SW480 (cell line): ENCODE data around the gene DPYD.

Experiments used
- DNase-seq: peaks from one replicate; pipeline ENCODE4 v3.0.0-alpha.2; 2016; ENCODE audit warnings: low spot score

The DPYD gene

DNA sequence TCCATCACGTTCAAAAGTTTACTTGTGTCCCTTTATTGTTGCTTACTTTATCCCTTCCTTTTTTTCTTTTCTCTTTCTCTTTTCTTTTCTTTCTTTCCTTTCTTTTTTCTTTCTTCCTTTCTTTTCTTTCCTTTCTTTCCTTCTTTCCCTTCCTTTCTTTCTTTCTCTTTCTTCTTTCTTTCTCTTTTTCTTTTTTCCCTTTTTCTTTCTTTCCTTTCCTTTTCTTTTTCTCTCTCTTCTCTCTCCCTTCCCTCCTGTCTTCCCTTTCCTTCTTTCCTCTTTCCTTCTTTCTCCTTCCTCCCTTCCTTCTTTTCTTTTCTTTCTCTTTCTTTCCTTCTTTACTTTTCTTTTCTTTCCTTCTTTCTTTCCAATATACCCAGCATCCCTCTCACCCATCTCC lies 391.2 kb downstream of the DPYD start:
- no peak for DNase-seq

DNA sequence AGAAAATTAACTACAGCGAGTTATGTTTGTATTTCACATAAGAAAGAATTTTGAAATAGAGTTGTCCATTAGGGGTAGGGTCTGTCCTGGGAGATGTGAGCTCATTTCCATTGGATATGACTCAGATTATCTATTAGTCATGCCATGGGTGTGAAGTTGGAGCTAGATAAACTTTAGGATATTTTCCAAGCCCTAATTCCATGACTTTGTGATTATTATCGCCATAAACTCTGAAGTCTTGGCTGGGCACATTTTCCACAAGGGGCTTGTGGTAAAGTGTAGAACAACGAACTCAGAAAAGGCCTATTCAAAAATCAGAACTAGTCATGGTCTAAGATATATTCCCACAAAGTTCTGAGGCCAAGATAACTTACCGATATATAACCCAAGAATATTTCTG lies 396.6 kb downstream of the DPYD start:
- no peak for DNase-seq

DNA sequence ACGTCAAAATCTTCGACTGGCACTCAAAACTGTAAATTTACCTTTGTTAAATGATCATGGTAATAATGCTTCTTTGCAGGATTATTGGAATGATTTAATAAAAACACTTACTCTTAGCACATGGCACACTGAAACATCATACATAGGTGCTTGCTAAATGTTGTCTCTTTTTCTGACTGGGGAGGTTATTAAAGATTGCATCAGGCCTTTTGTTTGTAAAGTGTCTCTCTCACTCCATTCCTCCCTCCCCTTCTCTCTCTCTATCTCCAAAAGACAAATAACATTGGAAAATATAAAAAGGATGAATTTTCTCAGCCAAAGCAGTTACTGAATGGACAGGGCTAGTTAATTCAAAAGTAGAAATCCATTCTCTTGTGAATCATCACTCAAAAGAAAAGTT lies 404.2 kb downstream of the DPYD start:
- no peak for DNase-seq

DNA sequence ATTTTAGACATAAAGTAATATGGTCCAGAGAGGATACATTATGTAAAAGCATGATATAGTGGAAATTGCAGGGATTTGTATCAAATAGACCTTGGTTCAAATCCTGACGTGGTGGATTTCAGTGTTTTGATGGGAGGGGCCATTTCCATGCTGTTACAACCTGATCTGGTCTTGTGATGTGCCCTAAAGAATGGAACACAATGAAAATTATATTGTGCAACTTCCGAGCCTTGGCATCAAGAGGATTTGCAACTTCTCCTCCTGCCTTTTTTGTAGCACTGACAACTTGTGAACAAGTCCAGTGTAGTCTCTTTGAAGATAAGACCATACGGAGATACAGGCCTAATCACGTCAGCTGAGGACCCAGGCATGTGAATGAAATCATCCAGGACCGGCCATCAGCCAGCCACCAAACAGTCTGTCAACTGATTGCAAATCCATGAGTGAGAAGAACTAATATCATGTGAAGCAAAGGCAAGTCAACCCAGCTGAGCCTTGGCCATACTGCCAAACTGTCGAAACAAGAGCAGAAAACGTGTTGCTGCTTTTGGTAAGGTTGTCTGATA lies 412.1 kb downstream of the DPYD start:
- DNase-seq, result no peak

DNA sequence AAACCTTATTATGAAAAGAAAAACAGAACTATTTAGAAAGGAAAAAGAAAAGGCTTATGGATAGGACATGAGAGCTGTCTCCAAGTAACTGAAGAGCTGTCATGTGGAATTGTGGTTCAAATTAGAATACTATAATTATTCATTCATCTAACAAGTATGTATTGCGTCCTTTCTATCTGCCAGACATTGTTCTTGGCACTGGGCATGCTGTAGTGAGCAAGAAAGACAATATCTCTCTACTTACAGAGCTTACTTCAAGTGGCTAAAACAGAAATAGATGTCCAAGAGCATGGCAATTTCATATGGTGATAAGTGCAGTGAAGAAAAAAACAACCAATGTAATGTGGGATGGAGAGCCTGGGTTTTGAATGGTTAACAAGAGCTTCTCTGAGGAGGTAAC lies 413.0 kb downstream of the DPYD start:
- no peak for DNase-seq

DNA sequence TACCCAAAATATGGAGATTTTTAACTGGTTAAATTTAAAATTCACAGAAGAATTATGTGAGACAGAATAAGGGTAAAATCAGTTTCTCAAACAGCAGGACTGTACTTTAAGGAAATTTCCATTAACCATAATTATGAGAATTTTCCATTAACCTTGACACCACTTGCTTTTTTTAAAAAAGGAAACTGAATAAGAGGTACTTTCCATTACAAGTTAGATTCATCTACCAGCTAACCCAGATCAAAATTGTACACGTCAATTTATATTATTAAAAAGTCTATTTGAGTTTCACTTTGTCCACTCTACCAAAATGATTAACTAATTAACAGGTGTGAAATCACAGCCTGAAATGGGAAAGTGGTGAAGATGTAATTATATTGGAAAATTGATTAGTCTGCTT lies 414.5 kb downstream of the DPYD start:
- no peak for DNase-seq

DNA sequence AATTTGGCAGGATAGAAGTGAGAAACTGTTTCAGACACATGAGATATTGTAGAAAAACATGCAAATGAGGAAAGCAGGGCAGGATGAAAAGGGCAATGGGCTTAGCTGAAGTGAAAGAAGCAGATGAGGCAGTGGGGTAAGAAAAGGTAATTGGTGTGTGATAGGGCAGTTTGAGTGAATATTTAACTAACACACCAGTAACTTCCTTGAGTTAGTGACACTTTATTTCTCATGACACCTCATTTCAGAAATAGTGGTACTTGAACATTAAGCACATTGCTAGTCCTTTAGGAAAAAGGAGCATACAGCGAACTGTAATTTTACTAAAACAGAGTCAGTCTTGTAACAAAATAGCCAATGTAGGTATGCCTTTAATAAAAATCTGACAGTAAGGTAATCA lies 415.0 kb downstream of the DPYD start:
- no peak for DNase-seq

DNA sequence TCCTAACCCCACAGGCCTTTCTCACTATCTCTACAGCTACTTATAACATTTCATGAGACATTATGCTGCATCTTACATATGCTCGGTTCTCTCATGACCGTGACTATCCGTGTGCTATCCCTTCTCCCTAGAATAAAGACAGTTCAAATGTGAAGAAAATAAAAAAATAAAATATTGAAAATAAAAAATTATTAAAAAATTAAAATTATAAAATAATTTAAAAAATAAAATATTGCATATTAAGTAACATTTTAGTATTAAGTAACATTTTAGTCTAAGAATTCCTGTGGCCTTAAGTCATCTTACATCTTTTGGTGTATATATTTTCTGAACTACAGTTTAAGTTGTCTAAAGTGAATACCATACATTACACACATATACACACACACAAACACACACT lies 415.5 kb downstream of the DPYD start:
- DNase-seq, result no peak

DNA sequence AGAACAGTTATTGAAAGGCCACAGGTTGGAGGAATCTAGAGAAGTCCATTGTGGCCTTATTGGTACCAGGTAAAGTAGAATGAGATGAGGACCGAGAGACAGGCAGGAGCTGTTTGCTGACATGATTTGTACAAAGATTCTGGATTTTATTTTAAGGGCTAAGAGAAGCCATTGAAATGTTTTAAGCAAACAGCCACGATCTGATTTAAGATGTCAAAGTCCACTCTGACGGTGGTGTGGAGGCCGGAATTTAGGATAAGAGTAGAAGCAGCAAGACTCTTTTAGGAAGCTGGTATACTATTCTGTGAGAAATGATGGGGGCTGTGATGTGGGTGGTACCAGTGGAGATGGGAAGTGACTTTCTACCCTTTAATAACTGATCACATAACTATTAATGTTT lies 418.5 kb downstream of the DPYD start:
- no peak for DNase-seq

DNA sequence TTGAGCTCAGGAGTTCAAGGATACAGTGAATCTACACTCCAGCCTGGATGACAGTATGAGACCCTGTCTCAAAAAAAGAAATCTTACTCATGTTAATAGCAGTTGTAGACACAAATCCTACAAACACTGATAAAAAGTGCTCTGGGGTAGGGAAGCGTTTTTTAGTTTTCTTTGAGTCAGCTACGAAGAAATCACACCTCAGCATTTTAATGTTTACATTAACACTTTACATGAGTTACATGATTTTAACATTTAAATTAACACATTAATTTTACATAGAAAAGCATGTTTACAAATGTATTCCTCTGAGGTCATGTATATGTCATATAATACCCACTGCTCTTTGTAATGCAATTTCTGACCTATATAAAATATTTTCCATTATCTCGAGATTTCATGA lies 419.2 kb downstream of the DPYD start:
- DNase-seq, result no peak

DNA sequence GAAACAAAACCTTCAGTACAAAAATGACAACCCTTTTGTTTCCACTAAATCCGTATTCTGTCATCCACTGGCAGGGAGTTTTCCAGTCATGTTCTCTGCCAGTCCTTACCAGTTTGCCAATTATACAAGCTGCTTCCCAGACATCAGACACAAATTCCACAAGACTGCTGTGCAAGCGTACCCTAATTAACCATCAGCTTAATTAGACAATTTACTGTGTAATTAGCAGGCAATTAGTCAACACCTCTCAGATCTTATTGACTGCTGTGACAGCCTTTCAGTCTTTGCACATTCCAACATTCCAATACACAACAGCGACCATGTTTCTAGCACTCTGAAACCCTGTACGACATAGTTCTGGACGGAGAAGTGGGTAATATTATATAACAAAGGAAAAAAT lies 420.1 kb downstream of the DPYD start:
- no peak for DNase-seq

DNA sequence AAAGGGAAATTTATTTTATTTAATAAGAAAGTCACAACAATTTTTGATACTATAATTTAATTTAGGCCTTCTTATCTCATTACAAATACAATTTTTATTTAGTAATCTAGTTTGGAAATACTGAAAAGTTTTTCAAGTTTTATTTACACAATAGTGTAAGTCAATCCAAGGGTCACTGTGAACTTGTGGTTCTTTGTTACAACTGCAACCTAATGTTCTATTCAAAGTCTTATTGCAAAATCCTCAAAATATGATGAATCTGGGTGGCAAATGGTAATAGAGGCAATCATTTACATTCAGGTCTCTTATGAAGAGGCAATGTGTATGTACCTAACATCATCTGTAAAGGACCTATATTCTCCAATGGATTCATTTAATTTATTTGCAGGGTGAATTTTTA lies 421.2 kb downstream of the DPYD start:
- no peak for DNase-seq

DNA sequence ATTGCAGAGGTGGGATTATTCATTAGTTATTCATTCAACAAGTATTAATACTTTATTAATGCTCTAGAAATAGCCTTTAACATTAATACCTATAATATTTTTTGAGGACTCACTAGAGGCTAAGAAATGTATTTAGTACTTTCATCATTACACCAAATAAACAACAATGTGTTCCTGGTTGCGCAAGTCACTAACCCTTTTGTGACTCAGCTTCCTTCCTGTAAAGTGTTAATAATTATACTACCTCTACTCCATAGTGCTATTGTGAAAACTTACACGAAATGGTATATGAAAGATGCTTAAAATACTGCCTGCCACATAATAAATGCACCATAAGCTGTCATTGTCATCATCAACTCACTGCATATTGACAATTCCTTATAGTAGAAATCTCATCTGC lies 431.0 kb downstream of the DPYD start:
- peak; percentile 6 for DNase-seq

DNA sequence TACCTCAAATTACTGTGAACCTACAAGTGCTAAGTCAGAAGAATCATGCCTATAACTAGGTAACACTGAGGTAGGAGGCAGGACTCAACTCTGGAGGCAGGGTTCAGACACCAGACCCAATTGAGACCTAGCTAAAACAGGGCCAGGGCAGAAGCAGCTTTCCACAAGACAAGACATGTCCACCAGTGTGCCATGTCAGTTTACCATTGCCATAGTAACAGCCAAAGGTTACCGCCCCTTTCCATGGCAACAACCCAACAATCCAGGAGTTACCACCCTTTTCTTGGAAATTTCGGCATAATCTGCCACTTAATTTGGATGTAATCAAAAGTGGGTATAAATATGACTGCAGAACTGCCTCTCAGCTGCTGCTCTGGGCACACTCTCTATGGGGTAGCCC lies 432.3 kb downstream of the DPYD start:
- no peak for DNase-seq

DNA sequence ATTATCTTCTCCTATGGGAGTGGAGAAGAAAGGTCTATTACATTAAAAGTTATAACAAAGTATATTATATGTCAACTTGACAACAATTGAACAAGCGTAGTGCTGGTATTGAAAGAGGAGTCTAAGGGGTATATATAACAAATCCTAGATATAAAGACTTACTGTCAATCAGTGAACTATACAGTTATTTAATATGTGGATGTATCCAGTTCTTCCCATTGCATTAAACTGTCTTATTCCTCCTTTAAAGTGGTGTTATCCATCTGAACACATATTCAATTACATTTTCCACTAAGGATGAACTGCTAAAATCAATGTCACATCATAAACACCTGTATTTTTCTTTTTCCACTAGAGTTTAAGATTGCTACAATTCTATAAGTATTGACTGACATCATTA lies 438.8 kb downstream of the DPYD start:
- no peak for DNase-seq

DNA sequence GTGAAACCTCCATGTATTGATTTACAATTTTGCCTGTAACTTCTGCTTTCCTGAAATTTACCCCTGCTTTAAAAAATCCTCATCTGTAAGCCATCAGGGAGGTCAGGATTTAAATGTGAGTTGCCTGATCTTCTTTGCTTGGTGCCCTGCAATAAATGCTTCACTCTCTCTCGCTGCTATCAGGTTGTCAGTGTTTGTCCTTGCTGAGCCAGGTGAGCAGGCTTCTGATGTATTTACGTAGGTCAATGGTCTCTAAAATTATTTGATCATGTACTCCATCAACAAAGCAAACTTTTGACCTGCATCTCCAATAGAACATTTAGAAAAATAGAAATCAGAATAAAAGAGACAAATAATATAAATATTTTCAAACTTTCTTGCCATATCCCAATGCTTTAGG lies 453.4 kb downstream of the DPYD start:
- no peak for DNase-seq

DNA sequence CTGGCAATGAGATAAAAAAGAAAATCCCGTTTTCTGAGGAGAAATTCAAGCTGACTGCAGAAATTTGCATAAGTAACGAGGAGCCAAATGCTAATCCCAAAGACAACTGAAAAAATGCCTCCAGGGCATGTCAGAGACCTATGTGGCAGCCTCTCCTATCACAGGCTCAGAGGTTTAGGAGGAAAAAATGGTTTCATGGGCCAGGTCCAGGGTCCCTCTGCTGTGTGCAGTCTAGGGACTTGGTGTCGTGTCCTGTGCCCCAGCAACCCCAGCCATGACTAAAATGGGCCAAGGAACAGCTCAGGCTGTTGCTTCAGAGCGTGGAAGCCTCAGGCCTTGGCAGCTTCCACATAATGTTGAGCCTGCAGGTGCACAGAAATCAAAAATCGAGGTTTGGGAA lies 456.5 kb downstream of the DPYD start:
- DNase-seq, result no peak

DNA sequence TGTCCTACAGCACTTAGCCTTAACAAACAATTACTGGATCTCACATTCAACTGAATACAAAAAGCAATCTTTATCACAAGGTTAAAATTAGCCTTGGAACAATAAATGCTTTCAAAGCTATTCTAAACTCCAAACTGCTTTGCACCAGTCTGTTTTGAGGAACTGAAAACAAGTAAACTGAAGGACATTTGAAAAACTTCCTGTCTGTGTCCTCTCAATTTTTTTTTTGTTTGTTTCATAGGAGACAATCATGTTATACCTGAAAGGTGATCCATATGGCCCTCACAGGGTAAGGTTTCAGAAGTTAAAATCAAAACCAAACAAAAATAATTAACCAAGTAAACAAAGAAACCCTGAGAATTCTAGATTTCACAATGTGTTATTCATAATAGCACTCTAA lies 459.1 kb downstream of the DPYD start:
- no peak for DNase-seq

DNA sequence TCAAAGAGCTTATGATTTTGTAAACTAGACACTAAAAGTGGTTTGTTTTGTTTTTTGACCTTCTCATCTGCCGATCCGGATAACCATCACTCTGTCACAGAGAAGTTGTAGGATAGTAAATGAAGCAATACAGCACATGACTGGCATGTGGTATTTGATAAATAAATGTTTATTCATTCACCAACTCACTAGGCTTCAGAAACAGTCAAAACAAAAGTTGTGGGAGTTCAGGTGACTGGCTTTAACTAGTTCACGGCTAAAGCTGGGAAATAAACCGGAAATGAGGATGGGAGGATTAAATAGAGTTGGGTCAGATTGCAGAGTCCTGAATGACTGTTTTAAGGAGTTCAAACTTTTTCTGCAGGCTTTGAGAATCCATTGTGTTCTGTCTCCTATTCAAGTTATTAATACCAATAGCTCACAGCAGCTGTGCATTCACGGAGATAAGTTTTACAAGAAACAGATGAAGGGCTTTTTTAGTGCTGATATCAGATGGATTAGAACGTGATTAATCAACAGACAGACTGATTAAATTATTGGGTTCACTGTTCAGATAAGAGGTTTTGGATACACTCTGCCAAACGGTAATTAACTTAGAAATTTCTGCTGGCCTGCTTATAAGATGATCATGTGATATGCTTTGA lies 463.3 kb downstream of the DPYD start:
- no peak for DNase-seq

DNA sequence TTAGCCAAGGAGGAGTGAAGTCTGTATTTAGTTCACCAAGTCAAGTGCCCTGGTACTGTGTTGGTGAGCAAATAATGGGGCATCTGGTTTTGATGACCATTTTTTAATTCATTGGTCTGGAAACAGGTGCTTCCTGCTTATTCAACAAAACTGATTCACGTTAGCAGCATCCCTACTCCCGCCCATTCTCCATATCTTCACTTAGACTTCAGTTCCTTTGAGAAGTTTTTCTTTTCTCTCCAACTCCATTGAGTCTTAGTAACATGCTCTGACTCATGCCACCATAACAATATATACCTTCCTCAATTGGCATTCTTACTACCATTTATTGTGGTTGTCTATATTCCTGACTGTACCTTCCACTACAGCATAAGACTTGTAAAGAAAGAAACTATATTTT lies 468.9 kb downstream of the DPYD start:
- no peak for DNase-seq

DNA sequence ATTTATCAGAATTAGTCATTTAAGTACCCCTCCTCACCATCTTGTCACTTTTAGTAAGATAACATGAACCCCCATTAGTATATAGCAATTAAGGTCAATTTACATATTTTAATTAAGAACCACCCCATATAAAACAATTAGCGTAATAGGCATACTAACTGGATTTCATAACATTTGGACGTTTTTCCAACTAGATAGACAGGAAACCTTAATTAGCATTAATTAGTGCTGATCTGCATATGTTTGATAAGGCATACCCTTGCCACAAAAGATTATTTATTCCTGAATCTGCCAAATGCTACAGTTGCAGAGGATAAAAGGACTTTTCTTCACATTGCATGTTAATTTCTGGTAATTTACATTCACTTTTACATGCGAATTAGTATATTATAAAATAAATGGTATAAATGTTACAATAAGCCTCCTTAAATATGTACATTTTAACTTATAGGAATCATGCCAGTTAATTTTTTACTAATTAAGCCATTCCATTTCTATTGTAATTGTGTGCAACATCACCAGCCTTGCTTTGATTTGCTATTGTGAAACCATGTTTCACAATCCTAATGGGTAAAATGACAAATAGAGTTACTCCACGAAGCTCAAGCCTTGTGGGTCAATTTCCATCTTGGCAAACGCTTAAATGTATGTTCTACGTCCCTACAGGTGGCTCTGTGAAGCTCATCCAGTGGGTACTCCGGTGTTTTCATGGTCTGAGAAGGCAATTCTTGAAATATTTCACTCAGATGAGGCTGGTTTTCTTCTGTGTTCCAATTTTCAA lies 469.6 kb downstream of the DPYD start:
- DNase-seq, result no peak

DNA sequence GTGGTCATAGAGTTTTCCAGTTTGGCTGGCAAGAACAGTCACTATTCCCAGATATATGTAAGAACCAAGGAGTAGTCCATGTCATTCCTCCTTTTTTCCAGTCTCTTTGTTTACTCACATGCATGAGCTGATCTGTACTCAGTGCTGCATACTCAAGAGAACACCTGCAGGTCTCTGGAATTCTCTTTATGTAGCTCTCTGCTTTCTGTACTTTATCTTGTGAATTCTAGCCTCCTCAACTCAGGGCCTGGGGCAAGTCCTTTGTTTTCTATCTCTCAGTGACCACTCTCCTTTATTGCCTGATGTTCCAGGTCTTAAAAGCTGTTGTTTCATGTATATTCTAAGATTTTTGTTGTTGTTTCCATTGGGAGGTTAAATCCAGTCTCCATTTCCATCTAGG lies 478.9 kb downstream of the DPYD start:
- no peak for DNase-seq

DNA sequence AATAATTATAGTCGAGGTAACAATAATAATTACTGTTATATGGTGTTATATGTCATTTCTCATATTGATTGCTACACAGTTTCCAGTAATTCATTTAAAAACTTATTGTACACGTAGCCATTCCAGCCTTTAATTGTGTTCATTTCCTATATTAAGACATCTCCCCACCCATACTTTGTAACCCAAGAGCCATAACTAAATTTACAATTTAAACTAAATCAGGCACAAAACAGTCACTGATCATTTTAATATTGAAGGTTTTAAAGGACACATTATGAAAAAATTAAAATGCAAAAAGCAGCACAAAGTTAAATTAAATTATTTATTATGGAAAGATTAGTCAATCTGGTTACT lies 487.0 kb downstream of the DPYD start:
- no peak for DNase-seq
